Left renal cortex interstitium (tissue), 4 donors: ENCODE measurements around the gene SPATC1L. TPM values are rescaled to one million over a fixed set of nuclear protein-coding genes. Genes with fewer than 3 reads are reported as not detected.
A peak's percentile ranks its signal among the peaks of the same experiment; 100 is the strongest.
"Not testable (repeated sequence)": the region's sequence is repeated elsewhere in the genome, so short reads cannot be mapped to it uniquely, and the experiment has no call there.

ENCODE experiments used
- DNase-seq, 4 donors: peaks; one replicate each; pipeline ENCODE4 v3.0.0-alpha.2; 2013; ENCODE audit warnings: low read depth in 4 of 4, low spot score in 2 of 4, missing footprints in 1 of 4
- polyA plus RNA-seq, 4 donors: library from polyadenylated mRNA; unstranded; fragments of 120-200 nt; gene quantifications; one replicate each; pipeline ENCODE4 v1.2.1, GENCODE V29; 2013; ENCODE audit not compliant: insufficient read length in 4 of 4

SPATC1L gene
- polyA plus RNA-seq, 4 donors: 6.5 to 18.8 (median 13.6) TPM

DNA sequence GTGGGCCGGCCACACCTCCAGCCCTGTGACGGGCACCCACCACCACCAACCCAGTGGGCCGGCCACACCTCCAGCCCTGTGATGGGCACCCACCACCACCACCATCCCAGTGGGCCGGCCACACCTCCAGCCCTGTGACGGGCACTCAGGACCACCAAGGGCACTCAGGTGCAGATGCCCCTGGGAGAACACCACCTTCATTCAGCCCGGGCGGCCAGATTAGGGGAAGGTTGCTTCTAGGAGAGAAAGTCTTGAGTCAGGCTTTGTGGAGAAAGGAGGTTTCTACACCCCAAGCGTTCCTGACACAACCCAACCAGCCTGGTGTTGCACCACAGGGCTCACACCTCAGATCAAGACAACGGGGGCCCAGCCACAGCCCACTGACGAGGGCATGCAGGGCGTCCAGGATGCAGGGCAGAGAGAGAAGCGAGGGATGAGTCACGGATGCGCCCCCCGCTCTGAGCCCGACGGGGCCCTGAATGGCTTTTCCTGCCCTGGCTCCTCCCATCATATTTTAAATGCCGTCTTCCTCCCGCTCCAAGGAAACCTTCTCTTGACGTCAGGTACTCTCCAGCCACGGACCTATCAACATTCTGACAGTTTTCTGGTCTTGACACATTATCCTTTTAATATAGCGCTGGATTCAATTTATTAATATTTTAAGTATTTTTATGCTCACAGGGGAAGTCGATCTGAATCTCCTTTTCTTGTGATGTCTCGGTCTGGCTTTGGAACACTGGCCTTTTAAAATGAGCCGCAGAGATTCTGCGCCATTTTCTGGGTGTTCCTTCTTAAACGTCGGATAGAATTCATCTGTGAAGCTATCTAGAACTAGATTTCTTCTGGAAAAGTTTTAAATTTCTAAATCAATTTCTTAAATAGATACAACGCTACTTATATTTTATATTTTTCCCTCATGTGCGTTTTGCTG lies 631 bp upstream of the SPATC1L start:
- DNase-seq: peak in 3 of 4 donors; percentile 77 to 89 (median 85)

DNA sequence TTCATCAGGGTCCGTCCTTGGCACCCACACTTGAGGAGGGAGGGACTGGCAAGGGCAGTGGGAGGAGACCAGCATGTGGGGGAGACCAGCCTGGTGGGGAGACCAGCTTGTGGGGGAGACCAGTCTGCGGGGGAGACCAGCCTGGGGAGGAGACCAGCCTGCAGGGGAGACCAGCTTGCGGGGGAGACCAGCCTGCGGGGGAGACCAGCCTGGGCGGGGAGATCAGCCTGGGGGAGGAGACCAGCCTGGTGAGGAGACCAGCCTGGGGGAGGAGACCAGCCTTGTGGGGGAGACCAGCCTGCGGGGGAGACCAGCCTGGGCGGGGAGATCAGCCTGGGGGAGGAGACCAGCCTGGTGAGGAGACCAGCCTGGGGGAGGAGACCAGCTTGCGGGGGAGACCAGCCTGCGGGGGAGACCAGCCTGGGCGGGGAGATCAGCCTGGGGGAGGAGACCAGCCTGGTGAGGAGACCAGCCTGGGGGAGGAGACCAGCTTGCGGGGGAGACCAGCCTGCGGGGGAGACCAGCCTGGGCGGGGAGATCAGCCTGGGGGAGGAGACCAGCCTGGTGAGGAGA lies 836 bp downstream of the SPATC1L start:
- DNase-seq: not testable (repeated sequence)

DNA sequence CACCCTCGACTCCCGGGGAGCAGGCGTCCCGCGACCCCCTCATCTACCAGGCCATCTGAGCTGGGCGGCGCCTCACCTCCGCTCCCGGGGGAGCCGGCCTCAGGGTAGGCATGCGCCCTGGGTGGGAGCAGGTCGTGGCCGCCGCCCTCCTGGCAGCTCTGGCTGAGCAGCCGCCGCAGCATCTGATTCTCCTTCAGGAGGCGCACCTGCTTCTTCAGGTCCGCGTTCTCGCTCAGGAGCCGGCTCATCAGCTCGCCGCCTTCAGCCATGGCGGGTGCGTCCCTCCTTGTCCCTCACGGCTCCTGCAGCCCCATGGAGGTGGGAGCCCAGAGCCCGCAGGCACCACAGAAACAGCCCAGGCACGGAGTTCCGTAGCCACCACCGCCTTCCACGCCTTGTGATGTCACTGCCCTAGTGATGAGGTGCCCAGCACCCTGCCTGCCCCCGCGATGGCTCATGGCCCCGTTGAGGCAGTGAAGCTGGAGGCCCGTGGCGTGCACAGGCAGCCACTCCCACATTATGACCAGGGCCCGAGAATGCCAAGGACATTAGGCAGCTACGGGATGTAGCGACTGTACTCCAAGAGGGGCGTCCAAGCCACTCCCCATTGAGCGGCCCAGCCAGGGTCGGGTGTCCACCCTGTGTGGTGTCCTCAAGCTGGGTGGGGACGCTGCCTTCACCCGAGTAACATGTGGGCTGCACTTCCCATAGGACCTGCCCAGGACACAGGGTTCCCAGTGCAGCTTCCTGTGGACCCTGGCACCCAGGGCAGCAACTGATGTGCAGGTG lies 1.5 kb downstream of the SPATC1L start:
- DNase-seq: no peak

DNA sequence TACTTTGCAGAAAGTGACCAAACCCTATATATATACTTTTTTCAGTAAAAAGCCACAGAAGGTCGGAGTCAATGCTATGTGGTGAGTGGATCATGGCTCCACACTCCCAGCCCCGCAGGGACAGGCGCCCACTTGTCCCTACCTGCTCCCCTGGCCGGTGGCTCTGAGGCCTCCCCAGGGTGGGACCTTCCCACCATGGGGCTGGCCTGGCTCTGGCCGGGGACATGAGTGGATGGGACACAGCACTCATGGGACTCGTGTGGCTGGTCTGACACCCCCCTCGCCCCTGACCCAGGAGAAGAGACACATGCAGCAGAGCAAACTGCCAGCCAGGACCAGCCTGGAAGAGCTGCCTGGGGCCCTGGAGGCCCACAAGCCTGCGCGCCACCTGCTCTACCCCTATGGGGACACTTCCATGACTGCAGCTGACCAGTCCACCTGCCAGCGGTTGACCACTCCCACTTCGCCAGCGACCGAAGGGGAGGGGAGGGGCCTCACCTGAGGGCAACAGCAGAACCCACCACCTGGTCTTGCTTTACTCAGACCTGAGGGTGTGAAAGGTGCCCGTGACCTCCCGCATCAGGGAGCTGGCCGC lies 2.2 kb downstream of the SPATC1L start:
- no peak for DNase-seq

DNA sequence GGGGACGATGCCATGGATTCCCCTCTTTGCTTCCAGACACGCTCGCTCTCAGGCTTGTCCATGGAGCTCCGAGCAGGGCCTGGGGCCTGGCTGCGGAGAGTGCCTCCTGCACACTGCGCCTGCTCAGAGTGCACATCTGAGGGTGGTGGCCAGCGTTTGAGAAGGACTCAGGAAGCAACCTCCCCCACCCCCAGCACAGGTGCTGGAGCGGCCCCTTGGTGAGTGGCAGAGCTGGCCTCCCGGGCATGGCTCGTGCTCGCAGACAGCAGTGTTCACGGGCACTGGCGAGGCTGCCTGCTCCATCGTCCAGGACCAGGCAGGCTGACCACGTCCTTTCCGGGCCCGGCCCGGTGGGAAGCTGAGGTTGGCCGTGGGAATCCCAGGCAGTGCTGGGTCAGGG lies 2.8 kb downstream of the SPATC1L start:
- no peak for DNase-seq

DNA sequence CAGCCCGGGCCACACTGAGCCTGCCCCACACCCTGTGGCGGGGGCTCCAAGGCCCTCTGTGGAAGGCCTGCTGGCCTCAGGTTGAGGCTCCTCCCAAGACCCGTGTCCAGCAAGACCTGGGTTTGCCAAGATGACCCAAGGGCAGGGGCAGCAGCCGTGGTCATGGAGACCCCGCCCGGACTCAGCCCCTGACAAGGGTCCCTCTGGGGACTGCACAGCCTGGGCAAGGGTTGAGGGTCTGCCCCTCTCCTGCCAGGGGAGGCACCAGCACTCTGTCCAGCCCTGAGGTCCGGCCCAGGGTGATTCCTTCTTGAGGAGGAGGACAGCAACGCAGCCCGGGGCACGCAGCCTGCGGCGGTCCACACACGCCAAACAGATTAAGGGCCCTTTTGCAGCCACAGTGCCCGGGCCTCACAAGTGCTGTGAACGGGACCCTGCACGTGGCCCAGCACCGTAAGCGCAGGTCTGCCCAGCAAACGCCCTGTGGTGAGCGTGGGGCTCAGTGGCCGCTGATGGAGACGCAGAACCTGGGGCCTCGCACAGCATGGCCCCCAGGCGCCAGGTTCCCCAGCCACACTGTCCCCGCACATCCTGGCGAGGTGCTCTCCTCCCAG lies 3.4 kb downstream of the SPATC1L start:
- no peak for DNase-seq

DNA sequence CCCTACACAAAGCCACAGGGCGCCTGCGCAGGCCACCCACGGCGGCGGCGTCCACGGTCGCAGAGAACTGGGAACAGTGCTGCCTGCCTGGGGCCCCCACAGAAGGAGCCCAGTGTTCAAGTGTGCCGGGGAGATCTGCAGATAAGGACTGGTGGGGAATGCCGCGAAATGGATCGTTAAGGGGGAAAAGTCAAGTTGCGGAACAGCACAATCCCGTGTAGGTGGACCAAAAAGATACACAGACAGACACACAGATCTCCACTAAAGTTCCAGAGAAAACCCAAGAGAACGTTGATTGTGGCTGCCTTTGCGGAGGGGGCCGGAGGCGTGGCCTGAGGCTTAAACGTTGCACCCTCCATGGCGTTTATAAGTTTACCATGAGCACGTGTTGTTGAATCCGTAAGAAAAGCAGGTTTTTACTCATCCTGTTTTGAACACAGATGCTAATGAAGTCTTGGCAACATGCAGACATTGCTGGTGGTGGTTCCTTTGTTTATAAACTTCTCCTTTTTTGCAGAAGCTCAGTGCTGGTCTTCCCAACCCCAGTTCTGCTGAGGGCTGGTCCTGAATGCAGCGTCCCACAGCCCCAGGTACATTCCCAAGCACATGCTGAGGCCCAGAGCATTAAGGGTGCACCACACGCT lies 4.1 kb downstream of the SPATC1L start:
- DNase-seq: no peak

DNA sequence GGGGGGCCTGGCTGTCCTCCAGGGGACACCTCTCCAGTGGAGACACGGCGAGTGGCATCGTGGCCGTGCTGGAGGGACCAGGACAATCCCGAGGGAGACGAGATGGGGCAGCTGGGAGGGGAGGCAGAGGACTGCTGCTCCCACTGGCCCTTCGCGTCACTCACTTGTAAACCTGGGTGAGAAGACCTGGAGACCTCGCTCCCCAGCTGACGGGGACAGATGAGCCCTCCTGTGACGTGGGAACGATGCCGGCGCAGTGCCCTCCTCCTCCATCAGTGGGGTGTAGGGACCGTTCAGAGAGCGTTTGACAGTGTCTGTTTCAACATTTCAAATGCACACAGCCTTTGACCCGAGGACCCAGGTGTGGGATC lies 4.6 kb downstream of the SPATC1L start:
- DNase-seq: no peak

DNA sequence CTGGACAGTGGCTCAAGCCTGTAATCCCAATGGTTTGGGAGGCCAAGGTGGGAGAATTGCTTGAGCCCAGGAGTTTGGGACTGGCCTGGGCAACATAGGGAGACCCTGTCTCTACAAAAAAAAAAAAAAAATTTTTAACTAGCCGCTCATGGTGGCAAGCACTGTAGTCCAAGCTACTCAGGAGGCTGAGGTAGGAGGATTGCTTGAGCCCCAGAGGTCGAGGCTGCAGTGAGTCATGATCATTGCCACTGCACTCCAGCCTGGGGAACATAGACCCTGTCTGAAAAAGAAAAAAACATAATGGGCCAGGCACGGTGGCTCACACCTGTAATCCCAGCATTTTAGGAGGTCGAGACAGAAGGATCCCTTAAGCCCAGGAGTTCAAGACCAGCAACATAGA lies 5.3 kb downstream of the SPATC1L start:
- DNase-seq: no peak

DNA sequence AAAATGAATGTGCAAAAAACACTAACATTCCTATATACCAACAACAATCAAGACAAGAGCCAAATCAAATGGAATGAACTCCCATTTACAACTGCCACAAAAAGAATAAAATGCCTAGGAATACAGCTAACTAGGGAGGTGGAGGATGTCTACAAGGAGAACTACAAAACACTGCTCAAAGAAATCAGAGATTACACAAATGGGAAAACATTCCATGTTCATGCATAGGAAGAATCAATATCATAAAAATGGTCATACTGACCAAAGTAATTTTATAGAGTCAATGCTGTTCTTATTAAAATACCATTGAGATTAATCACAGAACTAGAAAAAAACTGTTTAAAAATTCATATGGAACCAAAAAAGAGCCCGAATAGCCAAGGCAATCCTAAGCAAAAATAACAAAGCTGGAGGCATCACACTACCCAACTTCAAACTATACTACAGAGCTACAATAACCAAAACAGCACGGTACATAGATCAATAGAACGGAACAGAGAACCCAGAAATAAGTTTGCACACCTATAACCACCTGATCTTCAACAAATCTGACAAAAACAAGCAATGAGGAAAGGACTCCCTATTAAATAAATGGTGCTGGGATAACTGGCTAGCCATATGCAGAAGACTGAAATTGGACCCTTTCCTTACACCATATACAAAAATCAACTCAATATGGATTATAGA lies 7.7 kb downstream of the SPATC1L start:
- DNase-seq: not testable (repeated sequence)

DNA sequence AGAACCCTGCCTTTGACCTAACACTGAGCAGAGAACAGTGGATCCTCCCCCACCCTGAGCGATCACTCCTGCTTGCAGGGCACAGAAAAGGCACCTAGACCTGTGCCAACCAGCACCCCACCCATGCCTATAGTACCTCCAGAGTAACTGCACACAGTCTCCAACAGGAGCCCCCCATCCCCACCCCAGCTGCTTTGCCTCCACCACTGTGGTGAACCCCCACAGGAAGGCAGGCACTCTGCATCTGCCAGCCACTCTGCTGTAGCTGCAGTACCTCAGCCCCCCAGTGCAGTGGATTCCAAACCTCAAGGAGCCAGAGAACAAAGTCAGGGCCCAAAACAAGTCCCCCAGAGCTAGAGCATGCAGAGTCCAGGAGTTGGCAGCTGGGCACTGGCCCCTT lies 10.7 kb downstream of the SPATC1L start:
- DNase-seq: no peak

DNA sequence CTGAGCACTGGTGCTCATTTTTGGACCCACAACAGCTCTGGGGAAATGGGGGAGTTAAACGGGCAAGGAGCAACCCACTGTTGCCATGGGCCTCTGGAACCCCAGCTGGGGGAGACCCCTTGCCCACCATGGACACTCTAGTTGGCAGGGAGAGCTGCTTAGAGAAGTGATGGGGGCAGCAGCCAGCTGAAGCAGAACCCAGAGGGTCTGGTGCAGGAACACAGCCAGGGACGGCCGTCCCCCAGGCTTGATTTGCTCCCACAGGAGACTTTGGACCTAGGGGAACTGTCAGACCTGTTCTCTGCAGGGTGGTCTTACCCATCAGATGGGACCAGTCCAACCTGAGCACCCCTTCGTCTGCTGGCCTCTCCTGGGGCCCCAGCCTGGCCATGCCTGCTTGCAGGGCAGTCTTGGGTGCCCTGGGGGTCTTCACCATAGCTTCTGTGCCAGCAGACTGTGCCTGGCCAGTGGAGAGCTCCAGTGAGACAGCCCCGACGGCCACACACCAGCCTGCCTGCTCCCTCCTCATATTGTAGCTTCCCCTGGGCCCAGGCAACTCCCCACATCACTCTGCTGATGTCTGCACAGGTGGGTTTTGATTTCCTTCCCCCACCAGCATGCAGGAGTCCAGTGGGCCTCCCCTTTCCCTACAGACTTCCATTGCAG lies 11.3 kb downstream of the SPATC1L start:
- DNase-seq: no peak

DNA sequence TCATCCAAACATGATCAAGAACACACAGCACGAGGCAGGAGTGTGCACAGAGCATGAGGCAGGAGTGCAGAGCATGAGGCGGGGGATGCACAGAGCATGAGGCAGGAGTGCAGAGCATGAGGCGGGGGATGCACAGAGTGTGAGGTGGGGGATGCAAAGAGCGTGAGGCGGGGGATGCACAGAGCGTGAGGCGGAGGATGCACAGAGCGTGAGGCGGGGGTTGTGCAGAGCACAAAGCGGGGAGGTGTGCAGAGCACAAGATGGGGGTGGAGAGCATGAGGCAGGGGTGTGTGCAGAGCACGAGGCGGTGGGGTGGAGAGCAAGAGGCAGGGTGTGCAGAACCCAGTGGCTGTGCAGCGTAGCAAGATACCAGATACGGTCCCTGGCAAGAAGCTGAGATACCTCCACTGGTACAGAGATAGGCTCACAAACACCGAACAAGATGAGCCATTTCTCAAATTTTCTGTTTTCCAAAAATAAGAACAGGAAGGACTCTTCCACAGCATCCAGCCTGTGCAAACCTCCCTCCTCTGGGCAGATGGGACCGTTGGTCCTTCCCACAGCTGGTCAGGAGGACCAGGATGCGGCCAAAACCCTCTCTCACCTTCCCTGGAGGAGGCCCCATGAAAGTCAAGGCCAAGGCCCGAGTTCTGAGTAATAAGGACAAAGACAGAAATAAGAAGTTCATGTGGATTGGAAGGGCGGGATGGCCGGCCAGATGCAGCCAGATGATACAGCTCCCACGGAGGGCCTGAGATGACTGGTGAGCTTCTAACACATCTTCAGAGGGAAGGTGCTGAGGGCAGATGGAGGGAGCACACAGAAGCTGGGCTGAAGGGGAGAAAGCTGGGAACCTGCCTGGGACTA lies 12.0 kb downstream of the SPATC1L start:
- no peak for DNase-seq

DNA sequence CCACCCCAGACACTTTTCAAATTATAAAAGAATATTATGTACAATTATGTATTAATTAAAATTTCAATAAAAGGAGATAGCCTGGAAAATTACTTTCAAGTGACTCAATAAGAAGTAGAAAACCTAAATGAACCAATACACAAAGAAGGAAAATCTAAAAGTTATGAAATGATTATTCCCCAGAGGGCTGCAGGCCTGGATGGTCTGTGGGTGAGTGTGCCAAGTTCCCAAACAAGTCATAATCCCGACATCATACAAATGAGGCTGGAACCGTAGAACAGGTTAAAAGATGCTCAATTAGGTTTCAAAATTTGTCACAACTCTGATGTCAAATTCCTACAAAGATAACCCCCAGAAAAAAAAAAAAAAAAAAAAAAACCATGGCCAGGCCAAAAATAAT lies 12.7 kb downstream of the SPATC1L start:
- DNase-seq: no peak

DNA sequence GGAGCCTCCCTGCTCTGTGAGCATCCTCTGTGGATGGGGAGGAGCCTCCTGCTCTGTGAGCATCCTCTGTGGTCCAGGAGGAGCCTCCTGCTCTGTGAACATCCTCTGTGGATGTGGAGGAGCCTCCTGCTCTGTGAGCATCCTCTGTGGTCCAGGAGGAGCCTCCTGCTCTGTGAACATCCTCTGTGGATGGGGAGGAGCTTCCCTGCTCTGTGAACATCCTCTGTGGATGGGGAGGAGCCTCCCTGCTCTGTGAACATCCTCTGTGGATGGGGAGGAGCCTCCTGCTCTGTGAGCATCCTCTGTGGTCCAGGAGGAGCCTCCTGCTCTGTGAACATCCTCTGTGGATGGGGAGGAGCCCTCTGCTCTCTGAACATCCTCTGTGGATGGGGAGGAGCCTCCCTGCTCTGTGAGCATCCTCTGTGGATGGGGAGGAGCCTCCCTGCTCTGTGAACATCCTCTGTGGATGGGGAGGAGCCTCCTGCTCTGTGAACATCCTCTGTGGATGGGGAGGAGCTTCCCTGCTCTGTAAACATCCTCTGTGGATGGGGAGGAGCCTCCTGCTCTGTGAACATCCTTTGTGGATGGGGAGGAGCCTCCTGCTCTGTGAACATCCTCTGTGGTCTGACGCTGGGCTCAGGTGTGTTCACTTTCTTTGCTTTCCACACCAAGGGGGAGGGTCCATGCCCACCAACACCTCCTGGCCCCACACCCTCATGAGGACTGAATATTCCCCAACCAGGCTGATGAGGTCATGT lies 13.6 kb downstream of the SPATC1L start:
- not testable (repeated sequence) for DNase-seq

DNA sequence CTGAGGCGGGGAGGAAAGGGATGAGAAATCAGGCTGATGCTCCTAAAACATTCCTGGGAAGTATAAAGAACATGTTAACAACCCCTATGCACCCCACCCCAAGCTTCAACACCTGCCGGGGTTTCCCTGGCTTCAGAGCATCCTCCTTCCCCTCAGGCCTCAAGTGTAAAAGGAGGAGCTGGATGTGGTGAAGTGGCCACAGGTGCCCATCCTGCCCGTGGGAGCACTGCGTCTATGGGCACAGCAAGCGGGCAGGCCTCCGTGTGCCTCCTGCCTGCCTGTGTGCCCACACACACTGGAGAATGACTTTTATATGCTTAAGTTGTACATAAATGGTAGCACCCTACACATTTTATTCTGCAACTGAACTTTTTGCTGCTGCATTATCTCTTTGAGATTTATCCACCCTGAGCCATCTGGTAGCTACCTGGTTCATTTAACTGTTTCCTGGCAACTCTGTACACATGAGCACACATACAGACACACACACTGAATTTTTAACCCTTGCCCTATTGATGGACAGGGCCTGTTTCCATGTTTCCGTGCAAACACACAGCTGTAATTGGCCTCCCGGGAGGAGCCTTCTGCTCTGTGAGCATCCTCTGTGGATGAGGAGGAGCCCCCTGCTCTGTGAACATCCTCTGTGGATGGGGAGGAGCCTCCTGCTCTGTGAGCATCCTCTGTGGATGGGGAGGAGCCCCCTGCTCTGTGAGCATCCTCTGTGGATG lies 15.4 kb downstream of the SPATC1L start:
- DNase-seq: no peak

DNA sequence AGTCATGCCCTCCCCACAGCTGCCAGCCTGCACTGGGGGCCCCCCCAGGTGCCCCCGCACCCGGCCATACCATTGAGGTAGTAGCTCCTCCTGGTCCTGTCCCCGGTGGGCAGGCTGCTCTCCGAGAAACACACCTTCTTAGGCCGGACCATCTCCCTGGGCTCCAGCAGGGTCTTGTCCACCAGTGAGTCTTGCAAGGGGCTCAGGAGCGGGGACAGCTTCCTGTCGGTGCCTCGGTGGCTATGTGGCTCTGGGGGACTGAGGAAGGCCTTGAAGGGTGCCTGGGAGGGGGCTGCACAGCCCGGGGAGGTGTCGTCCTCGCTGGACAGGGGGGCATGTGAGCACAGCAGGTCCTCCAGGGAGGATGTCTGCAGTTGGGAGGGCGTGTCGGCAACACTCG lies 16.0 kb downstream of the SPATC1L start:
- DNase-seq: no peak
